ENCODE data around the gene ABCA10.
A peak's percentile ranks its signal among the peaks of the same experiment; 100 is the strongest.
"Not testable (repeated sequence)": the region's sequence is repeated elsewhere in the genome, so short reads cannot be mapped to it uniquely, and the experiment has no call there.

Gene ABCA10, protein sequence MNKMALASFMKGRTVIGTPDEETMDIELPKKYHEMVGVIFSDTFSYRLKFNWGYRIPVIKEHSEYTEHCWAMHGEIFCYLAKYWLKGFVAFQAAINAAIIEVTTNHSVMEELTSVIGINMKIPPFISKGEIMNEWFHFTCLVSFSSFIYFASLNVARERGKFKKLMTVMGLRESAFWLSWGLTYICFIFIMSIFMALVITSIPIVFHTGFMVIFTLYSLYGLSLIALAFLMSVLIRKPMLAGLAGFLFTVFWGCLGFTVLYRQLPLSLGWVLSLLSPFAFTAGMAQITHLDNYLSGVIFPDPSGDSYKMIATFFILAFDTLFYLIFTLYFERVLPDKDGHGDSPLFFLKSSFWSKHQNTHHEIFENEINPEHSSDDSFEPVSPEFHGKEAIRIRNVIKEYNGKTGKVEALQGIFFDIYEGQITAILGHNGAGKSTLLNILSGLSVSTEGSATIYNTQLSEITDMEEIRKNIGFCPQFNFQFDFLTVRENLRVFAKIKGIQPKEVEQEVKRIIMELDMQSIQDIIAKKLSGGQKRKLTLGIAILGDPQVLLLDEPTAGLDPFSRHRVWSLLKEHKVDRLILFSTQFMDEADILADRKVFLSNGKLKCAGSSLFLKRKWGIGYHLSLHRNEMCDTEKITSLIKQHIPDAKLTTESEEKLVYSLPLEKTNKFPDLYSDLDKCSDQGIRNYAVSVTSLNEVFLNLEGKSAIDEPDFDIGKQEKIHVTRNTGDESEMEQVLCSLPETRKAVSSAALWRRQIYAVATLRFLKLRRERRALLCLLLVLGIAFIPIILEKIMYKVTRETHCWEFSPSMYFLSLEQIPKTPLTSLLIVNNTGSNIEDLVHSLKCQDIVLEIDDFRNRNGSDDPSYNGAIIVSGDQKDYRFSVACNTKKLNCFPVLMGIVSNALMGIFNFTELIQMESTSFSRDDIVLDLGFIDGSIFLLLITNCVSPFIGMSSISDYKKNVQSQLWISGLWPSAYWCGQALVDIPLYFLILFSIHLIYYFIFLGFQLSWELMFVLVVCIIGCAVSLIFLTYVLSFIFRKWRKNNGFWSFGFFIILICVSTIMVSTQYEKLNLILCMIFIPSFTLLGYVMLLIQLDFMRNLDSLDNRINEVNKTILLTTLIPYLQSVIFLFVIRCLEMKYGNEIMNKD (N-terminal part only)

DNA sequence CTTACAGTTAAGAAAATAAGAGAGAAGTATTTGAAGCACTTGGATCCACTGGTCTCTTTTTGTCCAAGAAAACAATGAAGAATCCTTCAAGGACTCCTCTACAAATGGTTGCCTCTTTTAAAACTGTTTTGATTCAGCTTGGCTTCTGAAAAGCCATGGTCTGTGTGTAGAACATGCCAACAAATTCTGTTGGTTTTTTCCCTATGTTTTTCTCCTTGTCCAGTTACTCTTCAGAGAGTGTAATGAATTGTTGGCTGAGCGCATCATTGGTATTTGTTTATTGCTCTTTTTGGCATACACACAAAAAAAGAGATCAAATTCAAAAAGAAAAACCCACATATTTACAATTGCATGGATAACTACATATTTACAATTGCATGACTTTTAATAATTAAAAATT is at the start of gene ABCA10:
Gene ABCA10 (minus strand): TSS at position 249 of the 400 bp plus-strand sequence. CDS start 3,466 bp downstream, outside the sequence.
- no peak for FAIRE-seq

DNA sequence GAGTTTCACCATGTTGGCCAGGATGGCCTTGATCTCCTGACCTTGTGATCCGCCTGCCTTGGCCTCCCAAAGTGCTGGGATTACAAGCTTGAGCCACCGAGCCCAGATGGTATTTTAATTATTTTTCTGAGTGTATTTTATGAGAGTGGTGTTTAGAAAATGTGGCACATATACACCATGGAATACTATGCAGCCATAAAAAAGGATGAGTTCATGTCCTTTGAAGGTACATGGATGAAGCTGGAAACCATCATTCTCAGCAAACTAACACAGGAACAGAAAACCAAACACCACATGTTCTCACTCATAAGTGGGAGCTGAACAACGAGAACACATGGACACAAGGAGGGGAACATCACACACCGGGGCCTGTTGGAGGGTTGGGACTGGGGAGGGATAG is 47.7 kb upstream of the ABCA10 start:
- FAIRE-seq, result not testable (repeated sequence)

DNA sequence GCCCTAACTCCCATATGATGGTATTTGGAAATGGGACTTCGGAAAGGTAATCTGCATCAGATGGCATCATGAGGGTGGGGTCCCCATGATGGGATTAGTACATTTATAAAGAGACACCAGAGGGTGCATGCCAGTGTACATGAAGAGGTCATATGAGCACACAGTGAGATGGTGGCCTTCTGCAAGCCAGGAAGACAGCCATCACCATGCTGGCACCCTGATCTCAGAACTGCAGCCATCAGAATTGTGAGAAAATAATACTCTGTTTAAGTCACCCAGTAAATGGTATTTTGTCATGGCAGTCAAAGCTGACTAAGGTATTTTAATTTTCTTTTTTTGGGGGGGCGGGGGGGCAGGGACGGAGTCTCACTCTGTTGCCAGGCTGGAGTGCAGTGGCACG is 47.1 kb upstream of the ABCA10 start:
- FAIRE-seq, result no peak

DNA sequence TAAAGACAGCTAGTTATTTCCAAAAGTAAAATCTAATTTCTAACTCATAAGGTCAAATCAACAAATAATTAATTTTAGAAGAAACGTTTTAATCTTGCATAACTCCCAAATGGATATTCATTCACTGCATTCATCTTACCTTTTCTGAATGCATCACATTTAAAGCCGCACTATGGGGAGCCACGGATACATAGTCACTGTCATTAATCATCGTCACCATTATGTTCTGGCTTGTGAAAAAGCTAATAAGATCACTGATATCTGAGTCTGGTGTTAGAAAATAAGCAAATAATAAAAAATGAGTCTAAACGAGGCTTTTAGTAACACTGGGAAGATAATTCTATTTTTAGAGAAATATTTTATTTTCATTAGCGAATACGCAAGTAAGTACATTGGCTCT is 42.4 kb upstream of the ABCA10 start:
- no peak for FAIRE-seq

DNA sequence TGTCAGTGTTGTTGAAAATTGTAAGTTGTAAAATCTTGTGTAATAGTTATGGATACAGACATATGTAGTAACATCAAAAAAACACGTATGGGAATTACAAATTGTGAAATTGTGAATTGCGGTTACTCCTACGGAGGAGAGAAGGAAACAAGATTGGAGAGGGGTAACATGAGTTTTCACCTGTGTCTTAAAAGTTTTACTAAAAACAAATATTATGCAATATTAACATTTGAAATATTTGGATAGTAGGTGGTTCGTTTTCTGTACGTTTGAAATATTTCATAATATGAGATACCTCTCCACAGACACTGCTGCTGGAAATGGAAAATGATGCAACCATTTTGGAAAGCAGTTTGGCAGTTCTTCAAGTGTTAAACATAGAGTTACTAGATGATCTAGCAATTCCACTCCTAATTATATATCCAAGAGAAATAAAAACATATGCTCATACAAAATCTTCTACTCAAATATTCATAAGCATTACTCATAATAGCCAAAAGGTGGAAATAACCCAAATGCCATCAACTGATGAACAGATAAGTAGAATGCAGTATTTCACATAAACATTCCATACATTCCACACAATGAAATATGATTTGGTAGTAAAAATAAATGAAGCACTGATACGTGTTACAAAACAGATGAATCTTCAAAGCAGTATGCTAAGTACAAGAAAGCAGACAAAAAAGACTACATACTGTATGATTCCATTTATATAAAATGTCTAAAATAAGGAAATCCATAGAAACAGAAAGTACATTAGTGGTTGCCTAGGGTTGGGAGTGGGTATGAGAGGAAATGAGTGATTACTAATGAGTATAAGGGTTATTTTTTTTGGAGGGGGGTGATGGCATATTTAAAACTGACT is 40.7 kb upstream of the ABCA10 start:
- no peak for FAIRE-seq

DNA sequence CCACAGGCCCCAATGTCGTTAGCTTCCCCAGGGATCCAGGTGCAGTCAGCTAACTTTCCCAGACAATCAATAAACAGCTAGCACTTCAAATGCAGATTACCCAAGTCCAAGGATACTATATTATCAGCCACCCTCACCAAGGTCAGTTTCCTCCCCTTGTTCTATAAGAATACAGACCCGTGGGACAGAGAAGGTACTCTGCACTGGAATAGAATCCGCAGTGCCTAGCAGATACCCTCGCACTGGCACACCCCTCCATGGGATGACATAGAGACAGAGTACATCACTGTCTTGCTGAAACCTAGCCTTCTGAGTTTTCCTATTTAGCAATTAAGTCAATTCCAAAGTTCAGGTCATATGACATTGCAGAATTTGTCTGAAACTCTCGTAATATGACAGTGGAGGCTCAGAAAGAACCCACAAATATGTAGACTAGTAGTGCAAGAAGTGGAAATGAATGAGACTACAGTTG is 40.0 kb upstream of the ABCA10 start:
- no peak for FAIRE-seq

DNA sequence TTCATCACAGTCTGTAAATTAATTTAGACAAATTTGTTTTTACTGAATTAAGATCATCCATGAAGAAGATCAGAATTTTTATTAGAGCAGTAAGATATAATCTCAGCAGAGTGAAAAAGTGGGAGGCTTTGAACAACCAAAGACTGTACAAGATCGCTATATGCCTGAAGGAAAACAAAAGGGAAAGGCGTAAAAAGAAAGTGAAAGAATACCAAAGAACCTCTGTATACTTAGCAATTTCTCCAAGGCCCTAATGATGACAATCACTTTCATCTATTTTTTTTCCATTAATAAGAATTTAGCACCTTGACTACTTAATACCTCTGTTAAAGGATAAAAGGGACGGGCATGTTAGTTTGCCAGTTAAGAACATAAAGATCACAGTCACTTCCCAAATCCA is 38.6 kb upstream of the ABCA10 start:
- no peak for FAIRE-seq

DNA sequence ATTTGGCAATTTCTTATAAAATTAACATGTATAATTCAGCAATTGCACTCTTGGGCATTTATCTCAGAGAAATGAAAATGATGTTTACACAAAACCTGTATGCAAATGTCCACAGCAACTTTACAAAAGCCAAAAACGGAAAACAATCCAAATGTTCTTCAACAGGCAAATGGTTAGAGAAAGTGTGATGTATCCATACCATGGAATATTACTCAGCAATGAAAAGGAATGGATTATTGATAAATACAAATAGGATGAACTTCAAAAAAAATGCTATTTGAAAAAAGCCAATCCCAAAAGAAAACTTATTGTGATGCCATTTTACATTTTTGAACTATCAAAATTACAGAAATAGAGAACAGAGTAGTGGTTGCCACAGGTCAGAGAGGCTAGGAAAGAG is 37.2 kb upstream of the ABCA10 start:
- FAIRE-seq, result no peak

DNA sequence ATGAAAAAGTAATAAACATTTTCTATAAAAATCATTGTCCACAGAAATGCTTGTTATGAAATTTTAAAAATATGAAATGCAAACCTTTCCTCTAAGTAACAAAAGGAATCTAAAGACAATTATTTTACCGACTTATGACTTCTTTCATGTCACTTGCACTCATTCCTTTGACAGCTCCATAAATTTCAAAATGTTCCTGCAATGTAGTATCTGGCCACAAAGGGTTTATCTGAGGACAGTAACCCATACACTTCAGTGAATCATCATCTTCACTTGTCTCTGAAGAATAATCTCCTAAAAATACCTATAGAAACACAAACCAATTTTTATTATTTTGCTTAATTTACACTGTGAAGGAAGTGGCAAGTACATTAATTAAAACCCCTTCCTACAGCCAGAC is 25.6 kb upstream of the ABCA10 start:
- no peak for FAIRE-seq

DNA sequence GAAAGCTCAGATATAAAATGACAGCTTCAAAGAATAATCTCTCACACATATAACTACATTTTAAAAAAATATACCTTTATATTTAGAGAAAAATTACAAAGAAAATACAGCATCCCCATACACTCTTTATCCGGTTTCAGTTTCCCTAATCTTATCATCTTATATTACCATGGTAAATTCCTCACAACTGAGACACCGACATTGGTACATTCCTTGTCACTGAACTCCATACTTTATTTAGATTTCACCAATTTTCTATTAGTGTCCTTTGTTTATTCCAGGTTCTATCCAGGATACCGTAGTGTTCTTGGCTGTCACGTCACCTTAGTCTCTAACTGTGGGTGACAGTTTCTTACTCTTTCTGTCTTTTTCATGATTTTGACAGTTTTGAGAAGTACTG is 22.0 kb upstream of the ABCA10 start:
- no peak for FAIRE-seq

DNA sequence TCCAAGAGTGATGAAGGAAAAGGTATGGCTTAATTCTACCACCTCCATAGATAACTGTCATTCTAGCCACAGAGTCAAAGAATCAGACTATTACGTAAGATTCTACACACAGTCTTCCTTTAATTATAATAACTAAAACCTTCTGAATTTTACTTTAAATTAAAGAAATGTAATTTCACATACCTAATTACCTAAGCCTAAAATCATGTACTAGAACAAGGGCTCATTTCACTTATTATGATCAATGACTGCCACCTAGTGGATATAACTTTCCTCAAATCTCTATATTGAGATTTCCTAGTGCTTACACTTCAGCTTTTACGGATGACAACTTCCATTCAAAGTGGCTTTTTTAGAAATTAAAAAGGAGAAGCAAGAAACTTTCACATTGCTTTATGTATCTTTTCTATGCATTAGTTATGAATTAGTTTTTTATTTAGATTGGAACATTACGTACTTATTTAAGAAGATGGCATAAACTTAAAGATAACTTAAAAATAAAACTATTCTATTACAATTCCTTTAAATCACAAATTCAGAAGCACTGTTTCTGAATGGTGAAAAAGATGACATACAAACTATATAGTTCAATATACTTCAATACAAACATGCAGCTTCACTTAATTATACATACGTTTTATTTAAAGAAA is 18.2 kb upstream of the ABCA10 start:
- FAIRE-seq, result peak; percentile 91

DNA sequence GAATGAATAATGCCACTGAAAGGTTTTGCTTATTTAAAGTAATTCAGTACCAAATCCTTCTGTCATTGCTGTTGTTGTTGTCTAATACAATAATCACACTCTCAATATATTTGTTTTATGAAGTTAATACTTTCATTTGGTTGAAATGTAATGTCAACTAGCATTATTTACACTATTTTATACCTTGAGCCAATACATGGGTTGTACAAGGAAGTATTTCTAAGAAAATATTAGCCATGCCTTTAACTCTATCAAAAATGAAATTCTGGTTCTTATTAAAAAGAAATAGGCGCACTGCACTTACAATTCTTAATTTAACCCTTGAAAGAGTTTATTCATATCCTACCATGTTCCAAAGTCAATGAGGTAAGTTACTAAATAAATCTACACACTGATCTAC is 17.6 kb upstream of the ABCA10 start:
- no peak for FAIRE-seq

DNA sequence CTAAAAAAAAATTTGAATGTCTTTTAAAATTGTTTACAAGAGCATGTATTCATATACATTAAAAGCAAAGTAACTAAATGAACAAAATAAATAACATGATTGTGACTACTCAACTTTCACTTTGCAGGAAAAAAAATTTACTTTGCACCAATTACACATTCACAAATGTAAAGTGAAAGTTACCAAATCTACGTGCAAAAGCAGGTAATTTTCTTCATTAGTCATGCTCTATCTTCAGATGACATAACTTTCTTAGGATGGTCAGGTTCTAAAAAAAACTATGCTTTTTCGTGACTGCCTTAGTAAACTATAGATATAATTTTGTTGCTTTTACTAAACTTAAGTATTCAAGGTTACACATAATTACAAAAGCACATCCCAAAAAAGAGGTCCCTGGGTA is 17.0 kb upstream of the ABCA10 start:
- no peak for FAIRE-seq

DNA sequence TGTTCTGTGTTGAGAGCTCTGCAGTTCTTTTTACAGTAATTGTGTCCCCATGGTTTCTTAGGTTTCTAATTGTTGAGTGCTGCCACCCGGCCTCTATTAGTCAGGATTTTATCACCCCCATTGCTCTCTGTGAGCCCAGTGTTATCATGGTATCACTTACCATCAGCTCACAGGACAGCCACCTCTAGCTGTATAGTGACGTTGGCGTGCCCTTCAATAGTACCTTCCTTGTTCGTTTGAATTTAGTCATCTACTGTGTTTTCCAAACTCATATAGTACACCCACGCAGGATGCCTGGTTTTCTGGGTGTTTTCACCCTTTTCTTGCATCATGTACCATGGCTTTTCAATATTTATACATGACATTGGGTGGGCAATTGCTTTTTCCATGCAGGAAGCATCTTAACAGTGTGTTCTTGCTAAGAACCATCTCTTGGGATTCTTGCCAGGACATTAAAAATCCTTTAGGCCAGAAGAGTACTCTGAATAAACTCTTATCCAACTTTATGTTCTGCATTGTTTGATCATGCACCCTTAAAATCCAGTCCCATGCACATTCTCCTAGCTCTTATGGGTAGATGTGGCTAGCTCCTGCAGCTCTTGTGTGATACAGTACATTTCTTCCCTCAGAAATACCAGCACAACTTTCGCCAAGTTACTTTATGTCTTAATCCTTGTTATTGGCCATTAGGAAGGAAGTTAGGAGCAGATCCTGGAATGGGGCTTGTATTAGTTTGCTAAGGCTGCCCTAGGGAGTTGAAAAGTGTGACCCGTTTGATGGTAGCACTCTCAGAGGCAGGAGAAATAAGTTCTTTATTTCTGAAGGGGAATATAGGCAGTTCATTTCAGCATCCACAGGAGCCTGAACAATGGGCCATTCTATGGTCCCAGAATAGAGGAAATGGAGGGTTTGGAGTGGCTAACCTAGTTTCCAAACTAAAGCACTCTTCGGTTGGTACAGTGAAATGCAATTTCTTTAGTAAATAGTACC is 11.3 kb upstream of the ABCA10 start:
- FAIRE-seq, result no peak

DNA sequence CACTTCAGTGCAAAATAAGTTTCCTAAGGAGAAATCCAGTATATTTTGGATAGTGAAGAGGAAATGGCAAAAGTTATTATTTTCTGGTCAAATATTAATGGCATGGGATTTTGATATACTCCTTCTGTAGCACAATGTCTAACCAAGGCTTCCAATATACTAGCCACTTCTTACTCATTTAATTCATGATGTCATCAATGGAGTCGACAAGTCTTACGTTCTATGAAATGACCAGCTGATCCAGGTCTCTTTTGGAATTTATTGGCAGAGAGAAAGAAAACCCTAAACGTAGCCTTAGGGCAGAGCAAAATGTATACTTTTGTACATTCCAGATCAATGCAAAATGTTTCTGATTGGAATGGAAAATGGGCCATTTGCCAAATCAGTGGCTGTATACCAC is 8.3 kb upstream of the ABCA10 start:
- FAIRE-seq, result no peak

DNA sequence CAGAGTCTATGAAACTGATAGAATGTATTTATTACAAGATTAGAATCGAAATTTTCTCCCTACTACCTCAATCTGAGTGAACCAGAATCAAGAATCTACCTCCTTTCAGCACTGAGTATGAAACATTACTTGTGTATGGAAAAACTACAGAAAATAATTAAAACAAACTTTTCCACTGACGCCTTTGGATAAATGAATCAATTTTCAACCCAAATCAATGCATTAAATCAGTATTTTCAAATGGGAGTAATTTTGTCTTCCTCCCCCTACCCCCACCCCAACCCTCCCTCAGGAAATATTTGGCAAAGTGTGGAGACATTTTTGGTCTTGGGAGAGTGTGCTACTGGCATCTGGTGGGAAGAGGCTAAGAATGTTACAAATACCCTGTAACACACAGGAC is 7.8 kb upstream of the ABCA10 start:
- no peak for FAIRE-seq

DNA sequence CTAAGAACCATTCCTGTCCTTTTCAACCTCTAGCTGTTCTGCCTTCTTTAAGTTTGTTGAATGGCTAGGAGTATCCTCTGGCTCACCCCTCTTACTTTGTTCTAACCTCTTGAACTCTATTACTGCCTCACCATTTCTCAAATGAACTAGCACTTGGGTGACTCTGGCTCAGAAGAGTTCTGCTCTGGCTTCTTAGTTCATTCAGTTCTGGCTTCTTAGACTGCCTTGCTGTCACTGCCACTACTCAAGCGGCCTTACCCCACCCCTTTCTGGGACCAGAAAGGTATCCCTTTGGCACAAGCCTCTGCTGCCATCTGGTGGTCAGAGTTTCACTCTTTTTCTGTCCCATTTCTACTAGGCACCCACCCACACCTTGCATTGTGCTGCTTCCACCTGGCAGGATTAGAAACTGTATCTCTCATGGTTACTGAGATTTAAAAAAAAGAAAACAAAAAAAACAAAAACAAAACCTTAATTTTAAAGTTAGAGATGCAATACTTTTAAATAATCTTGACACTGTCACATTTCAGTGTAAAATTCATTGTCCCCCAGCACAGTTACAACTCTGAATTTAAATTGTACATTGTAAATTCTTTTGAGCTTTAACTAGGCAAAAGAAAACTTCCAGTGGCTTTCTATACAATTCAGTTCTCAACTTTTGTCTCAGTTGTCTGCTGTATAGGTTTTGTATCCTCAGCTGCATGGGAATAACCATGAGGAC is 6.9 kb upstream of the ABCA10 start:
- no peak for FAIRE-seq

DNA sequence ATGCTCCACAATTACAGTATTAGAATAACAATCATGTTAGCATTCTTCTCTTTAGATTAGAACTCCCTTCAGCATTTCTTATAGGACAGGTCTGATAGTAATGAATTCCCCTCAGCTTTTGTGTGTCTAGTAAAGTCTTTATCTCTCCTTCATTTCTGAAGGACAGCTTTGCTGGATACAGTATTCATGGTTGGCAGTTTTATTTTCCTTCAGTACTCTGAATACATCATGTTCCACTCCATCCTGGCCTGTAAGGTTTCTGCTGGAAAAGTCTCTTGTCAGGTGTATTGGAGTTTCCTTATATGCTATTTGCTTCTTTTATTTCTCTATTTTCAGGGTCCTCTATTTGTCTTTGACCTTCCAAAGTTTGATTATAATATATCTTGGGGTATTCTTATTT is 4.0 kb upstream of the ABCA10 start:
- FAIRE-seq, result no peak

DNA sequence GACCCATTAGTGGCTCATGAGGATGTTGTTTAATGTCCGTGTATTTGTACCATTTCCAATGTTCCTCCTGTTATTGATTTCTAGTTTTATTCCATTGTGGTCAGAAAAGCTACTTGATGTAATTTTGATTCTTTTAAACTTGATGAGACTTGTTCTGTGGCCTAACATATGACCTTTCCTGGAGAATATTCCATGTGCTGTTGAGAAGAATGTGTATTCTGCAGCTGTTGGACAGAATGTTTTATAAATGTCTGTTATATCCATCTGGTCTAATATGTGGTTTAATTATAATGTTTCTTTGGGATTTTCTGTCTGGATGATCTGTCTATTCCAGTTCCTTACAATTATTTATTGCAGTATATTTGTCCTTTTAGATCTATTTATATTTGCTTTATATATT is 2.9 kb upstream of the ABCA10 start:
- FAIRE-seq, result no peak

DNA sequence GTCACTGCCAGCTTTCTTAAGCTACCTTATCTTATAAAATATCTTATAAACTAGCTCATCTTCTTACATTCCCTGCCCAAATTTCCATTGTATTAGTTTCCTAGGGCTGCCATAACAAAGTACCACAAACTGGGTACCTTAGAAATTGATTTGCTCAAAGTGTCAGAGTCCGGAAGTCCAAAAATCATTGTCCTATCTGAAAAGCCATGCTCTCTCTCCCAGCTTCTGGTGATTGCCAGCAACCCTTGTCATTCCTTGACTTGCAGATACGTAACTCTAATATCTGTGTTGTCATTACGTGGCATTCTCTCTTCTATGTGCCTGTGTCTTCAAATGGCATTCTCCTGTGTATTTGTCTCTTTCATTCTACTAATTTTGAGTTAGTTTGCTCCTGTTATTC is 2.3 kb upstream of the ABCA10 start:
- no peak for FAIRE-seq

Measured in TTC549 (cell line).